Hepatocyte (in vitro differentiated cells): ENCODE results near the gene TAF1C. TPM values are rescaled to one million over a fixed set of nuclear protein-coding genes. Genes with fewer than 3 reads are reported as not detected.

Experiments
- DNase-seq: peaks from one replicate; pipeline ENCODE4 v3.0.0-alpha.2; 2016; ENCODE audit warnings: low spot score
- H2AFZ ChIP-seq: fragments of 200-600 bp; sonication (generic); 2 replicates; pipeline ENCODE4 v1.6.0; 2016; ENCODE audit warnings: antibody characterized with exemption, mild to moderate bottlenecking
- H3K27ac ChIP-seq: fragments of 200-600 bp; sonication (generic); 2 replicates; pipeline ENCODE4 v1.5.1; 2016; ENCODE audit warnings: mild to moderate bottlenecking
- H3K27me3 ChIP-seq: fragments of 200-600 bp; sonication (generic); 2 replicates; pipeline ENCODE4 v1.6.1; 2016
- H3K36me3 ChIP-seq: fragments of 200-600 bp; sonication (generic); replicated peaks from 2 replicates; pipeline ENCODE4 v1.5.1; 2016; ENCODE audit warnings: low read depth; ENCODE audit not compliant: insufficient read depth
- H3K4me1 ChIP-seq: fragments of 200-600 bp; sonication (generic); 2 replicates; pipeline ENCODE4 v1.5.1; 2016; ENCODE audit warnings: mild to moderate bottlenecking, moderate library complexity; ENCODE audit not compliant: insufficient read depth
- H3K4me2 ChIP-seq: fragments of 200-600 bp; sonication (generic); 2 replicates; pipeline ENCODE4 v1.6.0; 2016
- H3K4me3 ChIP-seq: fragments of 200-600 bp; sonication (generic); 2 replicates; pipeline ENCODE4 v1.5.1; 2016; ENCODE audit warnings: mild to moderate bottlenecking
- H3K79me2 ChIP-seq: fragments of 200-600 bp; sonication (generic); 2 replicates; pipeline ENCODE4 v1.6.0; 2017; ENCODE audit warnings: mild to moderate bottlenecking
- H3K9me2 ChIP-seq: fragments of 200-600 bp; sonication (generic); replicated peaks from 2 replicates; pipeline ENCODE4 v1.6.0; 2017; ENCODE audit warnings: mild to moderate bottlenecking; ENCODE audit not compliant: insufficient read depth
- H3K9me3 ChIP-seq: fragments of 200-600 bp; sonication (generic); 2 replicates; pipeline ENCODE4 v1.5.1; 2016; ENCODE audit warnings: low read depth, mild to moderate bottlenecking
- H4K20me1 ChIP-seq: fragments of 200-600 bp; sonication (generic); 2 replicates; pipeline ENCODE4 v1.6.0; 2016; ENCODE audit warnings: mild to moderate bottlenecking; ENCODE audit not compliant: insufficient read depth, poor library complexity, severe bottlenecking
- EZH2 ChIP-seq: fragments of 200-600 bp; sonication (generic); IDR thresholded peaks from 2 replicates; pipeline ENCODE4 v1.6.1; 2016; ENCODE audit warnings: antibody characterized with exemption, mild to moderate bottlenecking, borderline replicate concordance
- EZH2phosphoT487 ChIP-seq: fragments of 200-600 bp; sonication (generic); IDR thresholded peaks from one replicate; pipeline ENCODE4 v1.6.1; 2018; ENCODE audit warnings: antibody characterized with exemption, mild to moderate bottlenecking, low read depth, moderate library complexity; ENCODE audit not compliant: unreplicated experiment, severe bottlenecking
- whole genome bisulfite sequencing: methylation state at CpG from one replicate; pipeline ENCODE4 v1.1.6; 2016; ENCODE audit warnings: low lambda C conversion rate; ENCODE audit errors: missing lambda C conversion rate; 5-methylcytosine and 5-hydroxymethylcytosine counted together
- polyA plus RNA-seq: library from polyadenylated mRNA; unstranded; fragments of >200 nt; fragmentation: Nextera tagmentation; extraction: Ambion mirVana; gene quantifications from 2 replicates; pipeline ENCODE4 v1.2.1, GENCODE V29; 2016
- total RNA-seq: library from RNA; depleted of rRNA; stranded (reverse); fragments of >200 nt; gene quantifications from 2 replicates; pipeline ENCODE4 v1.2.3, GENCODE V29; 2014
- TF ChIP-seq, protein P1 (sequence below): fragments of 200-600 bp; sonication (generic); IDR thresholded peaks from 2 replicates; pipeline ENCODE4 v1.5.1; 2016; ENCODE audit warnings: antibody characterized with exemption, mild to moderate bottlenecking; ENCODE audit not compliant: poor library complexity

TAF1C gene
- total and polyA plus RNA-seq, 2 experiments from 2014 or later: 30.2 to 39.2 TPM

DNA sequence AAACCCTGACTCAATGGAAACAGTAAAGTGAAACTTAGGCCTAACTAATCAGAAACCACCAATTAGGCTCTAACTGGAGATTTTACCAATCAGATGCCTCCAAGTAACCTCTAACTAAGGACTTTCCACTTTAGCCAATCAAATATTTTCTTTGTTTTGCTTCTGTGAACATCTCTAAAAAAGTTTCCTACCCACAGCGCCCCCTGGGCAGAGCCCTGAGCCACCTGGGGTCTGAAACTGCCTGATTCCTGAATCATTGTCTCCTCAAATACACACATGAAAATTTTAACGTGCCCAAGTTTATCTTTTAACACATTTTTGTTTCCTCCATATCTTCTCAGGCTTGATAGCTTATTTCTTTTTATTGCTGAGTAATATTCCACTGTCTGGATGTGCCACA lies 23.1 kb upstream of the TAF1C start:
- 84% methylated on average over 2 of the region's 2 CpGs for WGBS
- TF ChIP-seq EZH2: no peak
- TF ChIP-seq EZH2phosphoT487: no peak
- TF ChIP-seq, protein P1, sequence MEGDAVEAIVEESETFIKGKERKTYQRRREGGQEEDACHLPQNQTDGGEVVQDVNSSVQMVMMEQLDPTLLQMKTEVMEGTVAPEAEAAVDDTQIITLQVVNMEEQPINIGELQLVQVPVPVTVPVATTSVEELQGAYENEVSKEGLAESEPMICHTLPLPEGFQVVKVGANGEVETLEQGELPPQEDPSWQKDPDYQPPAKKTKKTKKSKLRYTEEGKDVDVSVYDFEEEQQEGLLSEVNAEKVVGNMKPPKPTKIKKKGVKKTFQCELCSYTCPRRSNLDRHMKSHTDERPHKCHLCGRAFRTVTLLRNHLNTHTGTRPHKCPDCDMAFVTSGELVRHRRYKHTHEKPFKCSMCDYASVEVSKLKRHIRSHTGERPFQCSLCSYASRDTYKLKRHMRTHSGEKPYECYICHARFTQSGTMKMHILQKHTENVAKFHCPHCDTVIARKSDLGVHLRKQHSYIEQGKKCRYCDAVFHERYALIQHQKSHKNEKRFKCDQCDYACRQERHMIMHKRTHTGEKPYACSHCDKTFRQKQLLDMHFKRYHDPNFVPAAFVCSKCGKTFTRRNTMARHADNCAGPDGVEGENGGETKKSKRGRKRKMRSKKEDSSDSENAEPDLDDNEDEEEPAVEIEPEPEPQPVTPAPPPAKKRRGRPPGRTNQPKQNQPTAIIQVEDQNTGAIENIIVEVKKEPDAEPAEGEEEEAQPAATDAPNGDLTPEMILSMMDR: no peak
- no peak overlapping the region for H2AFZ ChIP-seq
- no peak overlapping the region for H3K27ac ChIP-seq
- H3K9me2 ChIP-seq: no peaks in the 10 kb centered on the region
- DNase-seq: no peak
- no peaks in the 10 kb centered on the region for H3K9me3 ChIP-seq
- H3K79me2 ChIP-seq: no peaks in the 10 kb centered on the region
- H3K36me3 ChIP-seq: no peaks in the 10 kb centered on the region
- H3K27me3 ChIP-seq: no peaks in the 10 kb centered on the region
- H3K4me1 ChIP-seq: no peaks in the 10 kb centered on the region
- H4K20me1 ChIP-seq: no peaks in the 10 kb centered on the region
- no peak overlapping the region for H3K4me3 ChIP-seq
- no peak overlapping the region for H3K4me2 ChIP-seq

DNA sequence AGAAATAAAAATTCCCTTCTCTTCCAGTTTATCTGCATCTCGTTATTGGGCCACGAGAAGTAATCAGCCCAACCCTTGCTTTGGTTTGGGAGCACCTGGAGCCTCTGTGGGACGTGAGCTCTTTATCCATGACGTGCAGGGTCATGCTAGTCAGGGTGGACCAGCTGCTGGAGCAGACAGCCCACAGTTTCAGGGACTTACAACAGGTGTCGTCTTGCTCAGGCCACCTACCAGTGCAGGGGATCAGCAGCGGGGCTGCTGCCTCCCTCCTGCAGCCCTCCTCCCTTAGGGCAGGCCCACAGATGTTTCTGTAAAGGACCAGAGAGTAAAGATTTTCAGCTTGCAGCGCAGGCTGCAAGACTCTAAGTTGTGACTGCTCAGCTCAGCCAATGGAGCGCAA lies 21.0 kb upstream of the TAF1C start:
- no peaks in the 10 kb centered on the region for H4K20me1 ChIP-seq
- no peak for DNase-seq
- H3K27ac ChIP-seq: no peak overlapping the region
- H3K79me2 ChIP-seq: no peaks in the 10 kb centered on the region
- no peaks in the 10 kb centered on the region for H3K9me2 ChIP-seq
- no peaks in the 10 kb centered on the region for H3K4me1 ChIP-seq
- no peak overlapping the region for H3K4me2 ChIP-seq
- no peak overlapping the region for H2AFZ ChIP-seq
- H3K36me3 ChIP-seq: no peaks in the 10 kb centered on the region
- no peaks in the 10 kb centered on the region for H3K9me3 ChIP-seq
- WGBS: 66% methylated on average over 8 of the region's 8 CpGs
- no peak for TF ChIP-seq EZH2
- no peak for TF ChIP-seq EZH2phosphoT487
- TF ChIP-seq, protein P1: no peak
- no peaks in the 10 kb centered on the region for H3K27me3 ChIP-seq
- no peak overlapping the region for H3K4me3 ChIP-seq

DNA sequence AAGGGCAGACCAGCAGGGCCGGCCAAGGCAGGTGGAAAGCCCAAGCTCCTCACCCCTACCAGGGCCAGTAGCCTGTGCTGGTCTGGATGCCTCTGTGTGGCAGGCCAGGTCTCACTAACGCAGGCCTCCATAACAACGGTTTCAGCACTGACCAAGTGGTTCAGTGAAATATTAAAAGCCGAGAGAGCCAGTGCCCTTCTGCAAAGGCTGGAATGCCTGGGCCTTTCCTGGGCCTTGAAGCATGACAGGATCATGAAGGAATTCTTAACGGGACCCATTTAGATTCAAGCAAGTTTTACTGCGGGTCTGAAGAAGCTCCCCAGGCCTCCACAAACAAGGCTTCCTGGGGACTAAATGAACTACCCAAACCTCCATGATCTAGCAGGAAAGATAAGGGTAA lies 20.4 kb upstream of the TAF1C start:
- Histone ChIP-seq H3K9me3 (no peaks in the 10 kb centered on the region), H3K27me3 (no peaks in the 10 kb centered on the region), H3K4me2 (no peak overlapping the region), H4K20me1 (no peaks in the 10 kb centered on the region), H3K4me1 (no peaks in the 10 kb centered on the region), H3K4me3 (no peak overlapping the region), H3K9me2 (no peaks in the 10 kb centered on the region), H3K36me3 (no peaks in the 10 kb centered on the region), H2AFZ (no peak overlapping the region), H3K79me2 (no peaks in the 10 kb centered on the region), H3K27ac (no peak overlapping the region)
- WGBS: 39% methylated on average over 6 of the region's 6 CpGs
- no peak for DNase-seq
- TF ChIP-seq, protein P1: no peak
- no peak for TF ChIP-seq EZH2
- TF ChIP-seq EZH2phosphoT487: no peak
